ENCODE results near the gene TRIM17. TPM values are rescaled to one million over a fixed set of nuclear protein-coding genes. Genes with fewer than 3 reads are reported as not detected.

Gene TRIM17
- total RNA-seq = 1 to 10 TPM in 2 of 3 donors, not detected in 1; 7.3 to 9.5 TPM

GRCh38 chr1:228416217-228416933, at the start of gene TRIM17:
TSS of gene TRIM17 (minus strand) at chr1:228416861. CDS start at chr1:228415072, 1,789 bp downstream.
- intact Hi-C loops (cut with DNase I; ENCODE audit: low total_unique reads) = no loop called here
- peak; percentile 11 to 60 (median 54) for TF ChIP-seq CTCF (IDR thresholded peaks at IDR 0.05)
- TF ChIP-seq POLR2A (IDR thresholded peaks at IDR 0.05) = no peak
- peak in 1 of 3 donors; percentile 20 for TF ChIP-seq POLR2AphosphoS5 (IDR thresholded peaks at IDR 0.05)
- Histone ChIP-seq H3K36me3 (no peaks in the 10 kb centered on the region), H3K4me1 (no peaks in the 10 kb centered on the region), H3K27ac (peak within 1 kb of the TSS; percentile 49 to 80), H3K9me3 (no peaks in the 10 kb centered on the region), H3K4me3 (peak within 1 kb of the TSS; percentile 39 to 91 (median 69)), H3K27me3 (no peaks in the 10 kb centered on the region)
- DNase-seq (ENCODE audit: low spot score in 2 of 2) = peak in 1 of 2 donors; percentile 41

- intact Hi-C loops (cut with DNase I; ENCODE audit: low total_unique reads) = no loop called here
- no peaks in the 10 kb centered on the region for H3K9me3 ChIP-seq
- no peak for TF ChIP-seq POLR2AphosphoS5 (IDR thresholded peaks at IDR 0.05)
- no peak for TF ChIP-seq POLR2A (IDR thresholded peaks at IDR 0.05)
- TF ChIP-seq CTCF (IDR thresholded peaks at IDR 0.05) = no peak
- H3K4me1 ChIP-seq = no peaks in the 10 kb centered on the region
- H3K36me3 ChIP-seq = no peaks in the 10 kb centered on the region
- H3K27ac ChIP-seq = no peak overlapping the region
- H3K4me3 ChIP-seq = no peak overlapping the region
- no peak for DNase-seq (ENCODE audit: low spot score in 2 of 2)
- H3K27me3 ChIP-seq = peaks cover 0 to 81% of the 10 kb centered on the region in 2 donors
Observed at GRCh38 chr1:228465571-228466146, 49.0 kb upstream of the TRIM17 start.

- intact Hi-C loops (cut with DNase I; ENCODE audit: low total_unique reads) = no loop called here
- Histone ChIP-seq H3K36me3 (no peaks in the 10 kb centered on the region), H3K27me3 (peaks cover 0 to 78% of the 10 kb centered on the region in 2 donors), H3K9me3 (no peaks in the 10 kb centered on the region), H3K4me3 (peak overlapping the region in 2 of 3 donors; percentile 36 to 45), H3K4me1 (no peaks in the 10 kb centered on the region), H3K27ac (no peak overlapping the region)
- TF ChIP-seq CTCF (IDR thresholded peaks at IDR 0.05) (no peak), POLR2A (IDR thresholded peaks at IDR 0.05) (no peak), POLR2AphosphoS5 (IDR thresholded peaks at IDR 0.05) (no peak)
- DNase-seq (ENCODE audit: low spot score in 2 of 2) = no peak
Observed at GRCh38 chr1:228465141-228465540, 48.5 kb upstream of the TRIM17 start.

GRCh38 chr1:228464487-228464983, 47.9 kb upstream of the TRIM17 start:
- intact Hi-C loops (cut with DNase I; ENCODE audit: low total_unique reads) = no loop called here
- H3K27me3 ChIP-seq = peaks cover 0 to 72% of the 10 kb centered on the region in 2 donors
- H3K4me1 ChIP-seq = no peaks in the 10 kb centered on the region
- peak overlapping the region in 2 of 3 donors; percentile 36 to 45 for H3K4me3 ChIP-seq
- peak in 1 of 2 donors; percentile 63 for DNase-seq (ENCODE audit: low spot score in 2 of 2)
- no peak for TF ChIP-seq POLR2AphosphoS5 (IDR thresholded peaks at IDR 0.05)
- no peak for TF ChIP-seq POLR2A (IDR thresholded peaks at IDR 0.05)
- TF ChIP-seq CTCF (IDR thresholded peaks at IDR 0.05) = no peak
- H3K9me3 ChIP-seq = no peaks in the 10 kb centered on the region
- H3K36me3 ChIP-seq = no peaks in the 10 kb centered on the region
- no peak overlapping the region for H3K27ac ChIP-seq

Data from breast epithelium (tissue), 4 donors.